KOPT-K1 (cell line): ENCODE data around the gene PROSER1.

Source experiments
- H3K27ac ChIP-seq: fragments of 200-600 bp; sonication (generic); 2 replicates; pipeline ENCODE4 v1.5.1; 2016; ENCODE audit warnings: antibody characterized with exemption, mild to moderate bottlenecking, low read depth, low read length; ENCODE audit not compliant: poor library complexity, severe bottlenecking
- H3K36me3 ChIP-seq: fragments of 200-600 bp; sonication (generic); 2 replicates; pipeline ENCODE4 v1.5.1; 2017; ENCODE audit warnings: antibody characterized with exemption, mild to moderate bottlenecking, low read length, moderate library complexity; ENCODE audit not compliant: insufficient read depth
- H3K9me3 ChIP-seq: fragments of 200-600 bp; sonication (generic); 2 replicates; pipeline ENCODE4 v1.5.1; 2017; ENCODE audit warnings: antibody characterized with exemption, low read length, mild to moderate bottlenecking; ENCODE audit not compliant: insufficient read depth, poor library complexity, severe bottlenecking

Gene PROSER1

GRCh38 chr13:38998739-38999138 lies 39.1 kb downstream of the PROSER1 start:
- H3K36me3 ChIP-seq: no peaks in the 10 kb centered on the region
- H3K27ac ChIP-seq: no peak overlapping the region
- no peaks in the 10 kb centered on the region for H3K9me3 ChIP-seq

GRCh38 chr13:38993381-38993780 lies 44.5 kb downstream of the PROSER1 start:
- H3K27ac ChIP-seq: no peak overlapping the region
- H3K36me3 ChIP-seq: no peaks in the 10 kb centered on the region
- no peaks in the 10 kb centered on the region for H3K9me3 ChIP-seq

GRCh38 chr13:38990693-38991092 lies 47.2 kb downstream of the PROSER1 start, which contains the start of gene STOML3:
TSS of gene STOML3 (minus strand) at chr13:38990831. CDS start at chr13:38990721, 110 bp downstream.
- no peak within 1 kb of the TSS for H3K27ac ChIP-seq
- no peaks in the 10 kb centered on the region for H3K9me3 ChIP-seq
- no peaks in the 10 kb centered on the region for H3K36me3 ChIP-seq

GRCh38 chr13:38981096-38981495 lies 56.8 kb downstream of the PROSER1 start:
- H3K27ac ChIP-seq: no peak overlapping the region
- no peaks in the 10 kb centered on the region for H3K36me3 ChIP-seq
- no peaks in the 10 kb centered on the region for H3K9me3 ChIP-seq

- Histone ChIP-seq H3K36me3 (no peaks in the 10 kb centered on the region), H3K27ac (no peak overlapping the region)
Measured at GRCh38 chr13:38980750-38981078, 57.2 kb downstream of the PROSER1 start.

GRCh38 chr13:38979891-38980749 lies 57.8 kb downstream of the PROSER1 start:
- no peaks in the 10 kb centered on the region for H3K9me3 ChIP-seq
- H3K36me3 ChIP-seq: no peaks in the 10 kb centered on the region
- H3K27ac ChIP-seq: no peak overlapping the region

More at GRCh38 chr13:38980750-38981078, 57.2 kb downstream of the PROSER1 start:
- no peaks in the 10 kb centered on the region for H3K9me3 ChIP-seq

GRCh38 chr13:38970380-38971051 lies 67.4 kb downstream of the PROSER1 start:
- Histone ChIP-seq H3K36me3 (no peaks in the 10 kb centered on the region), H3K27ac (no peak overlapping the region), H3K9me3 (no peaks in the 10 kb centered on the region)

GRCh38 chr13:38969187-38969586 lies 68.7 kb downstream of the PROSER1 start:
- H3K36me3 ChIP-seq: no peaks in the 10 kb centered on the region
- no peaks in the 10 kb centered on the region for H3K9me3 ChIP-seq
- H3K27ac ChIP-seq: no peak overlapping the region

GRCh38 chr13:38967446-38967845 lies 70.4 kb downstream of the PROSER1 start:
- H3K36me3 ChIP-seq: no peaks in the 10 kb centered on the region

GRCh38 chr13:38965281-38965680 lies 72.6 kb downstream of the PROSER1 start:
- H3K27ac ChIP-seq: no peak overlapping the region
- no peaks in the 10 kb centered on the region for H3K9me3 ChIP-seq
- no peaks in the 10 kb centered on the region for H3K36me3 ChIP-seq

More at GRCh38 chr13:38967446-38967845, 70.4 kb downstream of the PROSER1 start:
- Histone ChIP-seq H3K9me3 (no peaks in the 10 kb centered on the region), H3K27ac (no peak overlapping the region)

GRCh38 chr13:38960175-38960574 lies 77.7 kb downstream of the PROSER1 start:
- H3K9me3 ChIP-seq: no peaks in the 10 kb centered on the region
- H3K36me3 ChIP-seq: no peaks in the 10 kb centered on the region
- no peak overlapping the region for H3K27ac ChIP-seq
